ENCODE data around the gene MTA3.

- TF ChIP-seq EZH2 (IDR thresholded peaks at IDR 0.05; ENCODE audit: borderline replicate concordance, low read depth, low read length, severe bottlenecking) = no peak
- TF ChIP-seq CTCF (IDR thresholded peaks at IDR 0.05; ENCODE audit: extremely low read depth in 1 of 2, insufficient read depth in 1 of 2, low read depth in 1 of 2, low read length in 2 of 2) = no peak
- no peak for TF ChIP-seq POLR2A (IDR thresholded peaks at IDR 0.05; ENCODE audit: low read depth, low read length)
- no peak for TF ChIP-seq MAX (IDR thresholded peaks at IDR 0.05; ENCODE audit: insufficient read depth, insufficient read length)
- TF ChIP-seq MYC (IDR thresholded peaks at IDR 0.05; ENCODE audit: low read depth, low read length) = no peak
- no peak for TF ChIP-seq JUN (IDR thresholded peaks at IDR 0.05; ENCODE audit: borderline replicate concordance, insufficient read depth, insufficient read length, low read depth)
Measured at GRCh38 chr2:42744545-42745082, 176.2 kb downstream of the MTA3 start.

All from endothelial cell of umbilical vein (primary cell).